Activated T-cell treated with anti-CD3 and anti-CD28 coated beads, Interleukin-2, amount 50 U/mL, for 48 hours (primary cell): ENCODE data around the gene RAP2A.

ENCODE experiments used
- DNase-seq, 2 experiments: peaks; one replicate each; pipeline ENCODE4 v3.0.0-alpha.2; 2020

The RAP2A gene

DNA sequence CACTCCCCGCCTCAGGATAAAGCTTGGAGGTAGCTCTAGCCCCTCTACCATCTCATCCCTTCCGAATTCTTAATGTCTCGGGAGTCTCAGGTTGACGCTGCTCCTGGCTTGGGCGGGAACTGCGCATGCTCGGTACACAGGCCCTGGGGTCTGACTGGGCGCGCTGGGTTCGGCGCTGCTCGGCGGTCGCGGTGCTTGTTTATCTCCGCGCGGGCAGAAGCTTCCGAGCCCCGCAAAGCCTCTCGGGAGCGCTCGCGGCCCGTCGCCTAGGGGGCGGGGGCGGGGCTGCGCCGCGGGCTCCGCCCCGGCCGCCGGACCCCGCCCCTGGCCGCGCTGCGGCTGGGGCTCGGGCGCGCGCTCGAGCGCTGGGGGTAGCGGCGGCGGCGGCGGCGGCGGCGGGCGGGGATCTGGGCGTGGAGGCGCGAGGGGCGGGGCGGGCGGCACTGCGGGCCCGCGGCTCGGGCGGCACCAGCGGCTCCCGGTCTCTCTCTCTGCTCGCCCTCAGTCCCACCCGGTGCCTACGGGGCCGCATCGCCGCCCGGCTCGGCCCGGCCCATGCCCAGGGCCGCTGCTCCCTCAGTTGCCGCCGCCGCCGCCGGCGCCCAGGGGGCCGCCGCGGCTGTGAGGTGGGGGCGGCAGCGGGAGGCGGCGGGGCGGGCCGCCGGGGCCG, at the start of gene RAP2A:
RAP2A (plus strand) TSS at position 443 of the 670 bp plus-strand sequence. CDS start 302 bp downstream, outside the sequence.
- peak; percentile 86 to 91 for DNase-seq

DNA sequence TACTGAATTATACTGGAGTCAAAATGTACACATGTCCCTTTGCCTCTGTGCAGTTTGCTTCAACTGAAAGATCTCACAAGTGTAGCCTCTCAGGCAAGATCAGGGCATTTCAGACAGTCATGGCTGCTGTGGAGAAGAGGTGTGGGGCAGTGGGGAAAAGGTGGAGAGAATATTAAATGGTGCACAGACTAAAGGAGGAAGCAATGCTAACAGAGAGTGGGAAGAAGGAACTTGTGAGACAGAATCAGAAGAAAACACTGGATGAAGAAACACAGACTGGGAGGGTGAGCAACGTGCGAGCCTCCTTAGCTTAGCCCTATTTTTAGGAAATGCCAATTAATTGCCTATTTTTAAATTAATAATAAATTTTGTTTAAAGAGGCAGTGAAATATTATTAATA, 49.6 kb upstream of the RAP2A start:
- DNase-seq: no peak

DNA sequence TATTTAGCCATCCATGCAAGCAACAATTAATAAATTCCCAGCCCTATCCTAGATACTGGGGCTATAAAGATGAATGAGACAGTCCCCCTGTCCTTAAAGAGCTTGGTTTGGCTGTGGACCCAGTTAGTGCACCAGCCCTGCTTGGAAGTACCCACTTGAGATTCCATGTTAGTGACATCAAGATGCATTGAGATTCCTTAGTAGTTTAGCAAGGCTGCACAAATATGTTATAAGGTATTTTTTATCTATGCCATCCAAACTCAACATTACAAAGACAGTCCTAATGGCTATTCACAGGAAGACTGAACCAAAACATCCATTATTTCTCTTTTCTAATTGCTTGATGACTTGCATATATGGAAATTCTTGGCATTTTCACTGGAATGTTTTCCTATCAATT, 48.8 kb upstream of the RAP2A start:
- DNase-seq: no peak

- DNase-seq: no peak
Measured at GRCh38 chr13:97385854-97386253, 48.1 kb upstream of the RAP2A start.

DNA sequence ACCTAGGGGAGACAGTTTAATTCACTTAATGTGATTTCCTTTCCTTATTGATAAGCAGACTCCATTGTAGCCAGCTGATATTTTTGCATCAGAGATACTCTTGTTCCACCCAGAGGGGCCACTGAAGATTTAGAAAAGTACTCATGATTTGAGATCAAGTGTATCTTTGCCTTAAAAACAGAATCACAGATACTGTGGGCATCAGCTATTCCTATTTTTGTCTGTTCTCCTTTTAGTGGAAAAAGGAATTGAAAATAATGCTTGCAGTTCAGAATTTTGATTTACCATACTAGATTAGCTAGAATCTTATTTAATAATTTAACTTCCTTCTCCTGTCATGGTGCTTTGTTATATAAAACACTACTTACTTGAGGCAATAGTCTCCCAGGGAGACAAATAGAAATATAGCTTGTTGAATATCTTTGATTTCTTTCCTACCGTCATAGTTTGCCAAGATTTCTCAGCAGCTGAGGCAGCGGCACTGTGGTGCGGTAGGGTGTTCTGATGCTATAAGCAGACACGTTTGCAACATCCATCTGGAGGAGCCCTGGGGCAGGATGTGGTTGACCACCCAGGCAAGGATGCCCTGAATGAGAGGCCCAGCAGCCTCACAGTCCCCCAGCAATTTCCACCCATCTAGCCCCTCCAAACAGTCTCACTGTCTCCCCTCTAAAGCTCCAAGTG, 47.0 kb upstream of the RAP2A start:
- peak; percentile 27 to 30 for DNase-seq

DNA sequence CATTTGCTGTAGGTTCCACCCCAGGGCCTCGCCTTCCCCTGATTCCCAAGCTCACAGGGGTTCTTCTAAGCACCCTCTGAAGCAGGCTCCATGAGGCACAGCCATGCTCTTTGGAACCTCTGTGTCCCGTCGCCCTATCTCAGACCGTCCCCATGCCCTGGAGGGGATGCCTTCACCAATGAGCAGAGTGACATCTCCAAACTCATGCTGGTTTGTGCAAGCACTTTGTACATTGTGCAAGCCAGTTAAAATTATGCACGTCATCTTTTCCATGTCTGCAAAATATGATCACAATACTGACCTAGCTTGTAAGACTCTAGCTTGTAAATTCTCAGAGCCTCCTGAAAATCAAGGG, 46.5 kb upstream of the RAP2A start:
- no peak for DNase-seq

GRCh38 chr13:97387890-97388289, 46.1 kb upstream of the RAP2A start:
- no peak for DNase-seq

DNA sequence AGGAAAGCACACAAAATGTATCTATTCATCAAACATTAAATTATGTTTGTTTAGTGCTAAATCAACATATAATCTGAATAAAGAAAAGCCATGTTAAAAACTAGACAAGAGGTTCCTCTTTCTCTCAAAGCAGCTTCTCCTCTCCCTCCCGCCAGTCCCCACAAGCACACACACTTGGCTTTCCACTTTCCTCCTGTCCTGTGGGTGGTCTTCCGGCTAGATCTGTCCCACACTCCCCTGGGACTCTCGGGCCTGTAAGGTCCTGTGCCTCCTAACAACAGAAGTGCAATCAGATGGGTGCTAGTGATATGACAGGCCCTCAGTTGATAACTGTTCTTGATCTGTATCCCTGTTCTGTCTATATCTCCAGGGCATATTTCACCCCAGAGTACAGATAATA, 45.6 kb upstream of the RAP2A start:
- DNase-seq: no peak

GRCh38 chr13:97390941-97391600, 42.9 kb upstream of the RAP2A start:
- DNase-seq: no peak

- DNase-seq: no peak
Measured at GRCh38 chr13:97392020-97392419, 41.9 kb upstream of the RAP2A start.

GRCh38 chr13:97394542-97394941, 39.4 kb upstream of the RAP2A start:
- DNase-seq: no peak

DNA sequence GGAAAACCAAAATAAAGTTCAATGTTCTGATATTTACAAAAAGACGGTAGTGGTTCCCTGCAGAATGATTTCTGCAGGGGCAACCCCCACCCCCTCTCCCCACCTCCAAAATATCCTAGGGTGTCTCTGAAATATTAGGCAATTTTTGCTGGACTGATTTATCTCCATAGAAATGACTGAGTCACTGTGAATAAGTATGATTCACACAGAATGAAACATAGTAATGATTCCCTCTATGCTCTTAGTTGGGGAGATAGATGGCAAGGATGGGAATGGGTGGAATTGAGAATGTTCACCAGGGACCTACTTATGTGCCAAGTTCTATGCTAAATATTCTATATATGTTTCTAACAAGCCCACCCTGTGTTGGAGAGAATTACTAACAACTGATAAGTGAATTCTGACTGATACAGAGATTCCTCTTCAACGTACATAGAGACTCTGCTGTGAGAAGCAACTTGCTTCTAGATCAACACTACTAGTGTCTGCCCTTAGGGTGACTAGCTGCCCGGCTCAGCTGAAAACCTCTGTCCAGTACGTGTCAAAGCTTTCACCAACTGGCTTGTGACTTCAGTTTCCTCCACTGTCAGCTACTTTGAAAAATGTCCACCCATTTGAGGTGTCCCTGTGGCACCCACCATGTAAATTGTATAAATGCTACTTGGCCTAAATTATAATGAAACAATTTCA, 38.4 kb upstream of the RAP2A start:
- no peak for DNase-seq

DNA sequence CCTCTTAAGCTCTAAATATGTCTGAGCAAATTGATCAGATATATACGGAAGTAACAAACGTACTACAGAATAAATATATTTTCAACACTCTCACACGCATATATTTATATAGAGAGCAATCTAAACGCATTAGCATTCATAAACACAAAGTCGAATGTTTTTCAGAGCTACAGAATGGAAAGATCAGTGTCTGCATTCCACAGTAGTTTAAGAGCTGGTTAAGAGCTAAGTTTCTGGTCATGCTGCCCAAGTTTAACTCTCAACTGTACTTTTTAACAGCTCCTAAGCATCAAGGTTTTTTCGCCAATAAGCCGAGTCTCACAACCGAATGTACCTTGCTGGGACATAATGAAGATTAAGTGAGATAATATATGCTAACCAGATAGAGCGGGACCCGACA, 36.7 kb upstream of the RAP2A start:
- DNase-seq: no peak

DNA sequence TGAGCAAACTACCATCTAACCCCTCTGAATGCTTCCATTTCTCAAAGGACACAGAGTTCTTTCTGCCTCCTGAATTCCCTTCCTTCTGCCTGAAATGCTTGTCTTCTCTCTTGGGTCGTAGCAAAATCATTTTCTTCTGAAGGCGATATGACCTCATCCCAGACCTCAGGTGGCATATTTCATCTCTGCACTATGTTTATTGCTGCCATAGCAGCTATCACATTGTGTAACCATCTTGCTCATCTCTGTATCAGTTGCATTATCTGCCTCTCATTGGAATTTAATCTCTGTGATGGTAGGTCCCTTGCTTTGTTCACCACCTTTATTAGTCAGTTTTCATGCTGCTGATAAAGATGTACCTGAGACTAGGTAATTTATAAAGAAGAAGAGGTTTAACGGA, 32.5 kb upstream of the RAP2A start:
- DNase-seq: no peak

GRCh38 chr13:97403893-97404750, 29.8 kb upstream of the RAP2A start:
- no peak for DNase-seq

- no peak for DNase-seq
Measured at GRCh38 chr13:97407540-97407939, 26.4 kb upstream of the RAP2A start.

- DNase-seq: no peak
Measured at GRCh38 chr13:97408938-97409337, 25.0 kb upstream of the RAP2A start.

DNA sequence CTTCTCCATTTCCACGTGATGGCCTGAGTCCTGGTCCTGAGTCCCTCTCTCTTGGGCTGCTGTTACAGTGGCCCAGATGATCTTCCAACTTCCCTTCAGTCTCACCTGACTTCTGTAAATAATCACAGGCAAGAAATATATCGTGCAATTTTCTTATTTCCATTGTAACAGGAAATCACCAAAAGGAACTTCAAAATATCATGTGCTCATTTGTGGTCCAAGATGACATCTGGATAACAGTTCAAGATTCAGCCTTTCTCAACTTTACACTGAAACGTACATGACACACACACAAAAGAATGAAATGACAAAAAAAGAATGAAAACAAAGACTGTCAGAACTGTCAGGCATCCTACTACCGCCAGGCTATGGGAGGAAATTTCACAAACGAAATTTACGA, 22.0 kb upstream of the RAP2A start:
- no peak for DNase-seq

- DNase-seq: no peak
Measured at GRCh38 chr13:97413694-97414093, 20.3 kb upstream of the RAP2A start.

DNA sequence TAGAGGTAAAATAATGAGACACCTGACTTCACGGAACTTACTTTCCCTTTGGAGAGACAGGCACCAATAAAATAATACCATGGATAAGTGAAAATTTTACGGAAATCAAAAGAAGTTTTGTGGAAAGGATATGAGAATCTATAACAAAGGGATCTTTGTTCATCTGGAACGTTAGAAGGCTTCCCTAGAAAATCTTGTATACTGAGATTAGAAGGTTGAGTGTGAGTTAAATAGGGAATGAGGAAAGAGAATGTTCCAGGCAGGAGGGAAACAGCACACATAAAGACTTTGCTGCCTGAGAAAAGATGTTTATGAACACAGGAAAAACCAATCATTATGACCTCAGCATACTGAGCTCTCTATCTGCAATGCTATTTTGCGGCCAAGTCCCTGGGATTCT, 19.6 kb upstream of the RAP2A start:
- no peak for DNase-seq

GRCh38 chr13:97417698-97418097, 16.3 kb upstream of the RAP2A start:
- DNase-seq: no peak

GRCh38 chr13:97422118-97423054, 11.6 kb upstream of the RAP2A start:
- DNase-seq: no peak
